K562 (cell line): ENCODE measurements around the gene LYPD3. TPM values are rescaled to one million over a fixed set of nuclear protein-coding genes. Genes with fewer than 3 reads are reported as not detected.

Source experiments
- ADNP ChIP-seq: fragments of 200-800 bp; sonication (Bioruptor generic); IDR thresholded peaks from 2 replicates; pipeline ENCODE4 v1.6.1; 2016; ENCODE audit warnings: missing genetic modification characterization, missing compliant biosample characterization
- BRF1 ChIP-seq: IDR thresholded peaks from 3 replicates; pipeline ENCODE4 v1.6.1; 2011; ENCODE audit warnings: borderline replicate concordance, mild to moderate bottlenecking; ENCODE audit not compliant: insufficient read length; ENCODE audit errors: extremely low read depth
- C11orf30 ChIP-seq: fragments of 450-650 bp; IDR thresholded peaks from 2 replicates; pipeline ENCODE4 v1.6.1; 2016; ENCODE audit warnings: low read depth, mild to moderate bottlenecking
- CHCHD3 ChIP-seq: fragments of 250-450 bp; sonication (Bioruptor Pico); IDR thresholded peaks from 2 replicates; pipeline ENCODE4 v2.1.2; 2022; ENCODE audit warnings: mild to moderate bottlenecking
- ETV6 ChIP-seq, 3 experiments: fragments of 150-350 bp in 1 of 3; sonication (generic) in 1 of 3; formaldehyde crosslinking in 1 of 3; IDR thresholded peaks; 2 replicates each; pipeline versions ENCODE4 v1.6.1 to v1.8.0; 2014 to 2022; ENCODE audit warnings: borderline replicate concordance in 2 of 3, low read depth in 2 of 3, antibody characterized with exemption in 1 of 3, low read length in 1 of 3, mild to moderate bottlenecking in 1 of 3, missing genetic modification reagents in 1 of 3
- FOS ChIP-seq: IDR thresholded peaks from 3 replicates; pipeline ENCODE4 v1.6.1; 2011; ENCODE audit not compliant: insufficient read length; ENCODE audit errors: extremely low read depth
- GATA2 ChIP-seq: sonication (generic); formaldehyde crosslinking; IDR thresholded peaks from 2 replicates; pipeline ENCODE4 v1.4.0; 2020; ENCODE audit warnings: mild to moderate bottlenecking, missing genetic modification reagents
- HDAC6 ChIP-seq: IDR thresholded peaks from 2 replicates; pipeline ENCODE4 v1.6.1; 2012; ENCODE audit warnings: low read depth, mild to moderate bottlenecking, control low read depth, inconsistent platforms, low read length, moderate library complexity
- HNRNPUL1 ChIP-seq: fragments of 200-400 bp; formaldehyde crosslinking; IDR thresholded peaks from 2 replicates; pipeline ENCODE4 v1.6.1; 2017; ENCODE audit warnings: low read length
- MAZ ChIP-seq, 2 experiments: fragments of 450-650 bp in 1 of 2; sonication (generic) in 1 of 2; formaldehyde crosslinking; IDR thresholded peaks in 1 of 2; conservative IDR thresholded peaks in 1 of 2; 2 replicates each; pipeline versions ENCODE4 v1.4.0 to v1.5.0; 2020; ENCODE audit warnings: mild to moderate bottlenecking in 1 of 2, missing genetic modification reagents in 1 of 2
- MEF2D ChIP-seq: conservative IDR thresholded peaks from 2 replicates; pipeline ENCODE4 v1.6.1; 2016; ENCODE audit warnings: low read depth, missing genetic modification characterization, missing compliant biosample characterization
- NCOA2 ChIP-seq, 2 experiments: fragments of 450-650 bp; IDR thresholded peaks; 2 replicates each; pipeline ENCODE4 v1.6.1; 2018; ENCODE audit warnings: mild to moderate bottlenecking in 2 of 2, moderate library complexity in 1 of 2; ENCODE audit not compliant: partially characterized antibody in 2 of 2
- SAFB ChIP-seq: fragments of 200-400 bp; formaldehyde crosslinking; IDR thresholded peaks from 2 replicates; pipeline ENCODE4 v1.6.1; 2017; ENCODE audit warnings: low read depth, low read length, borderline replicate concordance
- U2AF1 ChIP-seq: fragments of 200-400 bp; formaldehyde crosslinking; optimal IDR thresholded peaks from 2 replicates; pipeline ENCODE3; 2017; ENCODE audit warnings: mild to moderate bottlenecking, low read depth, low read length, moderate library complexity
- ZFP30 ChIP-seq: fragments of 250-450 bp; sonication (Bioruptor Pico); IDR thresholded peaks from 2 replicates; pipeline ENCODE4 v1.8.0; 2022; ENCODE audit warnings: moderate library complexity, mild to moderate bottlenecking, inconsistent platforms, borderline replicate concordance
- ZNF445 ChIP-seq: fragments of 250-450 bp; sonication (Bioruptor Pico); IDR thresholded peaks from 2 replicates; pipeline ENCODE4 v1.4.0; 2020; ENCODE audit warnings: low read depth, mild to moderate bottlenecking, moderate library complexity
- ZNF586 ChIP-seq: fragments of 450-650 bp; formaldehyde crosslinking; conservative IDR thresholded peaks from 2 replicates; pipeline ENCODE4 v1.4.0; 2020; ENCODE audit warnings: mild to moderate bottlenecking, moderate library complexity
- ZZZ3 ChIP-seq: fragments of 450-650 bp; IDR thresholded peaks from 2 replicates; pipeline ENCODE4 v1.6.1; 2016; ENCODE audit warnings: antibody characterized with exemption, mild to moderate bottlenecking, moderate library complexity
- polyA plus RNA-seq, 8 experiments: library from polyadenylated mRNA; depleted of rRNA in 4 of 8; stranded (reverse) in 5 of 8; unstranded in 3 of 8; fragments of >200 nt; fragmentation: Nextera tagmentation in 2 of 8; fragmentation: Illumina TruSeq in 1 of 8; extraction: Ambion mirVana in 2 of 8; extraction: Trizol in 1 of 8; gene quantifications; 2 replicates each; pipeline versions ENCODE4 v1.2.1 to v1.2.3, GENCODE V29; 2011 to 2014; ENCODE audit warnings: inconsistent platforms in 1 of 8, missing spikeins in 1 of 8
- total RNA-seq, 7 experiments: library from RNA; depleted of rRNA in 6 of 7; stranded (reverse); fragments of >200 nt in 6 of 7; fragmentation: Illumina TruSeq in 2 of 7; extraction: Trizol in 2 of 7; gene quantifications; 2 replicates each; pipeline versions ENCODE4 v1.2.1 to v1.2.3, GENCODE V29; 2011 to 2021; ENCODE audit warnings: low replicate concordance in 1 of 7
- TF ChIP-seq, protein P1 (sequence below): fragments of 450-650 bp; IDR thresholded peaks from 2 replicates; pipeline ENCODE4 v1.6.1; 2016
- TF ChIP-seq, protein P2 (sequence below): IDR thresholded peaks from 2 replicates; pipeline ENCODE4 v1.6.1; 2011; ENCODE audit not compliant: insufficient read length; ENCODE audit errors: extremely low read depth
- TF ChIP-seq, protein P3 (sequence below): sonication (generic); formaldehyde crosslinking; IDR thresholded peaks from 2 replicates; pipeline ENCODE4 v1.8.0; 2022; ENCODE audit warnings: missing genetic modification reagents, mild to moderate bottlenecking, borderline replicate concordance
- TF ChIP-seq, protein P4 (sequence below): sonication (generic); formaldehyde crosslinking; IDR thresholded peaks from 2 replicates; pipeline ENCODE4 v1.8.0; 2022; ENCODE audit warnings: mild to moderate bottlenecking, low read depth, missing genetic modification reagents

LYPD3 gene
- total and polyA plus RNA-seq, 9 of the 15 experiments (the other 6 are each of a cell fraction or from before 2014, with no cell fraction given), result 0.04 to 0.33 (median 0.20) TPM; not detected in 1

DNA sequence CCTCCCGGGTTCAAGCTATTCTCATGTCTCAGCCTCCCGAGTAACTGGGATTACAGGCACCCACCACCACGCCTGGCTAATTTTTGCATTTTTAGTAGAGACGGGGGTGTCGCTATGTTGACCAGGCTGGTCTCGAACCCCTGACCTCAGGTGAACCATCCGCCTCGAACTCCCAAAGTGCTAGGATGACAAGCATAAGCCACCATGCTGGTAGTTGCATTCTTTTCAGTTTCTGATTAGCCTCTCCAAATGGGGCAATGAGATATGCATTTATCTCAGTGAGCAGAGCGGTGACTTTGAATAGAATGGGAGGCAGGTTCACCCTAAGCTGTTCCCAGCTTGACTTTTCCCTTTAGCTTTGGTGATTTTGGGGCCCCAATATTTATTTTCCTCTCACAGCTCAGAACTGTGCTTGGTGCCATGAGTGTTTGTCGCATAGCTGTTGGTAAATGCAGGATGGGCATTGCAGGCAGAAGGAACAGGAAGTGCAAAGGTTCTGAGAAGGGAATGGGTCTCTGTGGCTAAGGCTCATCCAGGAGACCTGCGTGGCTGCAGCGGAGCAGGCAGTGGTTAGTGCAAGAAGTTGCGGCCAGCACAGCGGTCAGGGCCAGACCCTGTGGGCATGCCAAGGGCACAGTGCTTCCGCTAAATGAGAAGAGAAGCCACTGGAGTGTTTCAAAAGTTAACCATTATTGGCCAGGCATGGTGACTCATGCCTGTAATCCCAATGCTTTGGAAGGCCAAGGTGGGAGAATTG lies 20.7 kb downstream of the LYPD3 start (continued):
- TF ChIP-seq NCOA2 (IDR thresholded peaks at IDR 0.05; ENCODE audit: partially characterized antibody in 2 of 2), result no peak
- peak; percentile 82; the same call in 1 of the 2 replicates for TF ChIP-seq ADNP (tag)
- no peak for TF ChIP-seq ZZZ3
- TF ChIP-seq, protein P1, sequence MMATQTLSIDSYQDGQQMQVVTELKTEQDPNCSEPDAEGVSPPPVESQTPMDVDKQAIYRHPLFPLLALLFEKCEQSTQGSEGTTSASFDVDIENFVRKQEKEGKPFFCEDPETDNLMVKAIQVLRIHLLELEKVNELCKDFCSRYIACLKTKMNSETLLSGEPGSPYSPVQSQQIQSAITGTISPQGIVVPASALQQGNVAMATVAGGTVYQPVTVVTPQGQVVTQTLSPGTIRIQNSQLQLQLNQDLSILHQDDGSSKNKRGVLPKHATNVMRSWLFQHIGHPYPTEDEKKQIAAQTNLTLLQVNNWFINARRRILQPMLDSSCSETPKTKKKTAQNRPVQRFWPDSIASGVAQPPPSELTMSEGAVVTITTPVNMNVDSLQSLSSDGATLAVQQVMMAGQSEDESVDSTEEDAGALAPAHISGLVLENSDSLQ, result no peak
- TF ChIP-seq MEF2D (tag), result no peak
- no peak for TF ChIP-seq CHCHD3 (CRISPR knock-in tag)
- TF ChIP-seq ETV6 (IDR thresholded peaks at IDR 0.05; ENCODE audit: borderline replicate concordance in 1 of 2, low read depth in 2 of 2, low read length in 1 of 2), result no peak
- no peak for TF ChIP-seq ETV6 (CRISPR knock-in tag; IDR thresholded peaks at IDR 0.05; ENCODE audit: borderline replicate concordance)
- TF ChIP-seq MAZ (CRISPR knock-in tag; conservative IDR thresholded peaks at IDR 0.05 in 1 of 2, IDR thresholded peaks at IDR 0.05 in 1 of 2), result no peak
- peak; percentile 59; the same call in 1 of the 2 replicates for TF ChIP-seq GATA2
- no peak for TF ChIP-seq SAFB
- TF ChIP-seq, protein P2, sequence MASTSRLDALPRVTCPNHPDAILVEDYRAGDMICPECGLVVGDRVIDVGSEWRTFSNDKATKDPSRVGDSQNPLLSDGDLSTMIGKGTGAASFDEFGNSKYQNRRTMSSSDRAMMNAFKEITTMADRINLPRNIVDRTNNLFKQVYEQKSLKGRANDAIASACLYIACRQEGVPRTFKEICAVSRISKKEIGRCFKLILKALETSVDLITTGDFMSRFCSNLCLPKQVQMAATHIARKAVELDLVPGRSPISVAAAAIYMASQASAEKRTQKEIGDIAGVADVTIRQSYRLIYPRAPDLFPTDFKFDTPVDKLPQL, result no peak
- TF ChIP-seq C11orf30, result 0 out of 2 replicates have a peak, but pooled peaks have one; percentile 22
- TF ChIP-seq, protein P3, sequence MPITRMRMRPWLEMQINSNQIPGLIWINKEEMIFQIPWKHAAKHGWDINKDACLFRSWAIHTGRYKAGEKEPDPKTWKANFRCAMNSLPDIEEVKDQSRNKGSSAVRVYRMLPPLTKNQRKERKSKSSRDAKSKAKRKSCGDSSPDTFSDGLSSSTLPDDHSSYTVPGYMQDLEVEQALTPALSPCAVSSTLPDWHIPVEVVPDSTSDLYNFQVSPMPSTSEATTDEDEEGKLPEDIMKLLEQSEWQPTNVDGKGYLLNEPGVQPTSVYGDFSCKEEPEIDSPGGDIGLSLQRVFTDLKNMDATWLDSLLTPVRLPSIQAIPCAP (CRISPR knock-in tag), result no peak
- no peak for TF ChIP-seq FOS
- TF ChIP-seq ZNF445 (CRISPR knock-in tag), result no peak
- no peak for TF ChIP-seq ZNF586
- no peak for TF ChIP-seq BRF1
- TF ChIP-seq ZFP30, result no peak
- no peak for TF ChIP-seq U2AF1
- no peak for TF ChIP-seq HNRNPUL1
- no peak for TF ChIP-seq HDAC6
- TF ChIP-seq, protein P4, sequence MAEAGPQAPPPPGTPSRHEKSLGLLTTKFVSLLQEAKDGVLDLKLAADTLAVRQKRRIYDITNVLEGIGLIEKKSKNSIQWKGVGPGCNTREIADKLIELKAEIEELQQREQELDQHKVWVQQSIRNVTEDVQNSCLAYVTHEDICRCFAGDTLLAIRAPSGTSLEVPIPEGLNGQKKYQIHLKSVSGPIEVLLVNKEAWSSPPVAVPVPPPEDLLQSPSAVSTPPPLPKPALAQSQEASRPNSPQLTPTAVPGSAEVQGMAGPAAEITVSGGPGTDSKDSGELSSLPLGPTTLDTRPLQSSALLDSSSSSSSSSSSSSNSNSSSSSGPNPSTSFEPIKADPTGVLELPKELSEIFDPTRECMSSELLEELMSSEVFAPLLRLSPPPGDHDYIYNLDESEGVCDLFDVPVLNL (CRISPR knock-in tag), result no peak
